MM.1S (cell line): ENCODE measurements around the gene PALD1.

Source experiments
- EZH2 ChIP-seq: fragments of 300-600 bp; sonication (generic); optimal IDR thresholded peaks from 2 replicates; pipeline ENCODE3; 2017; ENCODE audit warnings: low read depth, mild to moderate bottlenecking, antibody characterized with exemption, low read length, mixed read lengths
- EZH2phosphoT487 ChIP-seq: fragments of 300-600 bp; sonication (generic); IDR thresholded peaks from 2 replicates; pipeline ENCODE4 v1.6.1; 2018; ENCODE audit warnings: antibody characterized with exemption, low read length
- TF ChIP-seq, protein P1 (sequence below): fragments of 300-600 bp; sonication (generic); IDR thresholded peaks from 2 replicates; pipeline ENCODE4 v1.5.1; 2016; ENCODE audit warnings: antibody characterized with exemption, low read length, mixed read lengths

DNA sequence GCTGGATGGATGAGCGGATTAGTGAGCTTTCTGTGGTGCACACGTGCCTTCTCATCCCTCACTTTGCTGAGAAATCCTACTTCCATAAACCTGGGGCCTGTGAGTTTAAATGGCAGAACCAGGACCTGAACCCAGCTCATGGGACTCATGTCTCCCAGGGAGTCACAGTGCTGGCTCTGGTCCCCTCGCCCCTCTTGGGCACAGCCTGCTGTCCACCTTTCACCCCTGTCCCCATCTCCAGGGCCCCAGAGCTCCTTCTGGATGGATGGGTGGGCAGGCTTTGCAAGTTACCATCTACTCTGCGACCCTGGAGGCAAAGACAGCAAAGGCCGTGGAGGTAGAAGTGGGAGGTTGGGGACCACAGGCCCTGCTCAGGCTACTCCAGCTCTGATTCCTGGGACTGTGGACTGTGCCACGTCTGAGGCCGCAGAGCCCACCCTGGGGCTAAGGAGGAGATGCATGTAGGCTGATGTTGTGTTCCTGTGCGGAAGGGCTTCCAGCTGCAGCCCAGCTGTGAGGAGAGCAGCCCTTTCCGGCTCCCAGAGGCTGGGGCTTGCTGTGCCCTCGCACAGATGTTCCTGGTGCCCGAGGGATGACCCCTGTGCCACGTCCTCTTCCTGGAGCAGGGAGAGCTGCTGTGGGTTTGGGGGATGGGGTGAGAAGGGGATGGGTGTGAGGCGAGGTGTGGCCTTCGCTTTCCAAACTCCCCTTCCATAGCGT is 83.6 kb downstream of the PALD1 start:
- TF ChIP-seq, protein P1, sequence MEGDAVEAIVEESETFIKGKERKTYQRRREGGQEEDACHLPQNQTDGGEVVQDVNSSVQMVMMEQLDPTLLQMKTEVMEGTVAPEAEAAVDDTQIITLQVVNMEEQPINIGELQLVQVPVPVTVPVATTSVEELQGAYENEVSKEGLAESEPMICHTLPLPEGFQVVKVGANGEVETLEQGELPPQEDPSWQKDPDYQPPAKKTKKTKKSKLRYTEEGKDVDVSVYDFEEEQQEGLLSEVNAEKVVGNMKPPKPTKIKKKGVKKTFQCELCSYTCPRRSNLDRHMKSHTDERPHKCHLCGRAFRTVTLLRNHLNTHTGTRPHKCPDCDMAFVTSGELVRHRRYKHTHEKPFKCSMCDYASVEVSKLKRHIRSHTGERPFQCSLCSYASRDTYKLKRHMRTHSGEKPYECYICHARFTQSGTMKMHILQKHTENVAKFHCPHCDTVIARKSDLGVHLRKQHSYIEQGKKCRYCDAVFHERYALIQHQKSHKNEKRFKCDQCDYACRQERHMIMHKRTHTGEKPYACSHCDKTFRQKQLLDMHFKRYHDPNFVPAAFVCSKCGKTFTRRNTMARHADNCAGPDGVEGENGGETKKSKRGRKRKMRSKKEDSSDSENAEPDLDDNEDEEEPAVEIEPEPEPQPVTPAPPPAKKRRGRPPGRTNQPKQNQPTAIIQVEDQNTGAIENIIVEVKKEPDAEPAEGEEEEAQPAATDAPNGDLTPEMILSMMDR = no peak
- TF ChIP-seq EZH2 = no peak
- no peak for TF ChIP-seq EZH2phosphoT487
